HG03520 (cell line): ENCODE results near the gene NAV2.
A peak's percentile ranks its signal among the peaks of the same experiment; 100 is the strongest.
"Not testable (repeated sequence)": the region's sequence is repeated elsewhere in the genome, so short reads cannot be mapped to it uniquely, and the experiment has no call there.

ENCODE experiments used
- ATAC-seq: cut with Tn5 transposase; IDR thresholded peaks from one replicate; pipeline ENCODE4 v1.9.1; 2021; ENCODE audit warnings: mild to moderate bottlenecking, moderate library complexity; ENCODE audit not compliant: unreplicated experiment

Gene NAV2

DNA sequence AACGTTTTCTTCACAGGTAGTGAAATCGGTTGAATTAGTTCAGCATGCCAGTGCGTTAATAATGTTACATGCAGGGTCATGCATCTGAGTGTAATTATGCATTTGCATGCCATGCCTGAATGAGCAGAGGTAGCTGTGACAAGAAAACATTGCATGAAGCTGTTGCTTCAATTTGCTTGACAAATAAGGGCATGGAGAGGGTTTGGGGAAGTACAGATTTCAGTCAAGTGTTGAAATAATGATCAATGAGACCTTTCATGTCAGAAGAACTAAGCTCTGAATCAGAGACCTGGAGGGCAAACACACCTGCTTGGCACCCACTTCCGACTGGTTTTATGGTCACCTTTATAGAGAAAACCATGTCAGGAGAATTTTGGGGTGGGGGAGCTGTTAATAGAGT lies 226.2 kb downstream of the NAV2 start:
- peak; percentile 34 for ATAC-seq

GRCh38 chr11:19939415-19939929 lies 226.8 kb downstream of the NAV2 start:
- ATAC-seq = no peak

GRCh38 chr11:19940831-19941230 lies 228.2 kb downstream of the NAV2 start:
- ATAC-seq = no peak

DNA sequence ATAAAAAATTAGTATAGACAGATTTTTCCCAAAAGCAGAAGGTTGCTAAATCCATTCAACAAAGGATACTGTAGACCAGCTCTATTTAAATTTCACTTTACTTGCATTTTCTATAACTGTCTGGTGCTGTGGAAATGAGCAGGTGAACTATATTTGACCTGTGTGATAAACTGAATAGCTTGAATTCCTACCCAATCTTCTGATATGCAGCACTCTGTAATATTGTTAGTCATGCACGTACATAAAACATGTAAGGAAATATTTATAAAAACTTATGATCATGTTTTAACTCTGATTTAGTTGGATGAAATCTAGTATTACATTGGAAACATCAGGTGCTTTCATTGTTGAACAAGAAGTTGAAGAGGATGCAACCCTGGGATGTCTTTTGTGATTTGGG lies 234.0 kb downstream of the NAV2 start:
- no peak for ATAC-seq

- no peak for ATAC-seq
Measured at GRCh38 chr11:19947537-19948114, 235.0 kb downstream of the NAV2 start.

DNA sequence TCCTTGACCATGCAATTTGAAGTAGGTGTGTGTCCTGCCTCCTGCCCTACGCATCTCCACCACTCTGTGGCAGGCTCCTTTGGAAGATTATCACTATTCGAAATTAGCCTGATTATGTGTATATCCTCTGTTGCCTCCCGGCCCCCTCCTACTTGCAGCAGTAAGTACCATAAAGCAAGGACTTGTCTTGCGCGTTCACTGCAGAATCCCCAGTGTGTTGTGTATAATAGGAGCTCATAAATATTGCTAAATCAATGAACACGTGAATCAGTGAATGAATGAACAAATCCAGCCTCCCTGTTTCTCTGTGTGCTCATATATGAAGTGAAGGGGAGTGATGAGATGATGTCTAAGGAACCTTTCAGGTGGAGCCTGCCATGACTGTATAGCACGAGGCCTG lies 237.0 kb downstream of the NAV2 start:
- no peak for ATAC-seq

- peak; percentile 88 for ATAC-seq
Measured at GRCh38 chr11:19951558-19952115, 239.0 kb downstream of the NAV2 start.

- ATAC-seq = no peak
Measured at GRCh38 chr11:19952116-19952605, 239.5 kb downstream of the NAV2 start.

DNA sequence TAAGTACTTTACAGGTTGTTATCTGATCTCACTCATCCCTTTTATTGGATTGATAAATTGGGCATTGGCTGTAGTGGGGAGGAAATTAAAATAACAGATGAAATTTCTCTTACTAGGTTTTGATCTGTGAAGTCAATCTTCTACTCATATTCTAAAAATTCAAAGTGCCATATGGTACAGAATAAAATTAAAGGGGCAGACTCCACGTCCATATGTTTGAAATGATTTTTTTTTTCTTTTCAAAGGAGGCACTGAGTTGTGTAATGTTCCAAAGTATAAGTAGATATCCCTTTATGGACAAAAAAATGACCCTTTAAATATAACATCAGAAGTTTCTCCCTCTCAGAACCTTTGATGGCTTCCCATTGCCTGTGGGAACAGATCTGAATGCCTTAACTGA lies 240.3 kb downstream of the NAV2 start:
- ATAC-seq = no peak

- no peak for ATAC-seq
Measured at GRCh38 chr11:19953336-19953735, 240.7 kb downstream of the NAV2 start.

GRCh38 chr11:19953909-19954308 lies 241.3 kb downstream of the NAV2 start:
- ATAC-seq = no peak

- no peak for ATAC-seq
Measured at GRCh38 chr11:19954899-19955298, 242.3 kb downstream of the NAV2 start.

GRCh38 chr11:19955660-19956059 lies 243.0 kb downstream of the NAV2 start:
- no peak for ATAC-seq

GRCh38 chr11:19956228-19956627 lies 243.6 kb downstream of the NAV2 start:
- ATAC-seq = no peak

- ATAC-seq = no peak
Measured at GRCh38 chr11:19957294-19957943, 244.8 kb downstream of the NAV2 start.

DNA sequence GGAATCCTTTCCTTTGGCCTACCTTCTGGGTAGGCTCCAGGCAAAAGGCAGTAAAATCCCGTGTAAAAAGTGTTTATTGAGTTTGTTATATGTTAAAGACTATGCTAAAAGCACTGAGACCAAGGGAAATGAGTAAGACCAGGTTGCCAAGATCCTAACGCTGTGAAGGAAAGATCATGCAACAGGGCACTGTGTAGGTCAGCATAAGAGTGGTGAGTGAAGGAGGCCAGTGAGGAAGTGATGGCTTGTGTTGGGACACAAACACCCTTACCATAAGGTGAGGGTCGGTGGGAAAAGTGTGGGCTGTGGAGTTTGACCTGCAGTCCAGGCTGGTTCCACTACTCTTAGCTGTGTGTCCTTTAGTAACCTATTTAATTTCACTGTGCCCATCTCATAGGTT lies 245.6 kb downstream of the NAV2 start:
- no peak for ATAC-seq

DNA sequence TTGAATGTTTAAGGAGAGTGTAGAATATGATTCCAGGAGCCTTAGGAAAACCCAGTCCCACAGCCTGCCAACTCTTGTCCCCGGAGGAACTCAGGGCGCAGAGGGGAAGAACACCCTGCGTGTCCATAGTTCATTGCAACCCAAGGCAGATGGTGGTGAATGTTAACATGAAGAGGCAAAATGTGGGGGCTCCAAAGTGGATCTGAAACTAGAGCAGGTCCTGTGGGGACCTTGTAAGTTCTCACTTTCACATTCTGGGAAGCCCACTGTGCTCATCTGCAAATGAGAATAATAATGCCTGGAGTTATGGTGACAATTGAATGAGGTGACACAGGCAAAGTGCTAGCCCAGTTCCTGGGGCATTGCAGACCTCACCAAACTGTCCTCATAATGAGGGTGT lies 246.6 kb downstream of the NAV2 start:
- no peak for ATAC-seq

GRCh38 chr11:19959648-19960059 lies 247.0 kb downstream of the NAV2 start:
- ATAC-seq = no peak

DNA sequence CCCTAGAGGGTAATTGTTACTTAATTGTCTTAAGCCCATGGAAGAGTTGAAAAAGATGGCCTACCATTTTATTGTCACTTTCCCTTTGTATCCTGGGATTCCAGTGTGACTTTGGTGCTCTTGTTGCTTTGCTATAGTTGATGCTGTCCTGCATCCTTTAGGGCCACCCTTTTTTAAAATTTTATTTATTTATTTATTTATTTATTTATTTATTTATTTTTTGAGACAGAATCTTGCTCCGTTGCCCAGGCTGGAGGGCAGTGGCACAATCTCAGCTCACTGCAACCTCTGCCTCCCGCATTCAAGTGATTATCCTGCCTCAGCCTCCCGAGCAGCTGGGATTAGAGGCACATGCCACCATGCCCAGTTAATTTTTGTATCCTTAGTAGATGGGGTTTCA lies 247.8 kb downstream of the NAV2 start:
- ATAC-seq = not testable (repeated sequence)

DNA sequence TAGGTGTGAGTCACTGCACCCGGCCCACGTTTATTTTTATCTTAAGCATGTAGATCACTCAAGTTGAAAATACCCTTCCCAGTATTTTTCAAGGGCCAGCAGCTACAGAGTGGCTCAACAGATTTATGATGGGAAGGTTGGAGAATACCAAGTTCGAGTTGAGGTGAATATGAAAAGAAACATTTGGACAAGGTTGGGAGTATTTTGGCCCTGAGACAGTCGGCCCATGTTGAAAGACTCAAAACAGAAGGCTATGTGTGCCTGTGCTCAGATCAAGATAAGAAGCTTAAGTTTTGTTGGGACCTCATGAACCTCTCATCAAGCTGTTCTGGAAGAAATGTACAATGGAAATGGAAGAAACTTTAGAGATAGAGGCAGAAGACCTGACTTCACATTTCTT lies 248.6 kb downstream of the NAV2 start:
- no peak for ATAC-seq

DNA sequence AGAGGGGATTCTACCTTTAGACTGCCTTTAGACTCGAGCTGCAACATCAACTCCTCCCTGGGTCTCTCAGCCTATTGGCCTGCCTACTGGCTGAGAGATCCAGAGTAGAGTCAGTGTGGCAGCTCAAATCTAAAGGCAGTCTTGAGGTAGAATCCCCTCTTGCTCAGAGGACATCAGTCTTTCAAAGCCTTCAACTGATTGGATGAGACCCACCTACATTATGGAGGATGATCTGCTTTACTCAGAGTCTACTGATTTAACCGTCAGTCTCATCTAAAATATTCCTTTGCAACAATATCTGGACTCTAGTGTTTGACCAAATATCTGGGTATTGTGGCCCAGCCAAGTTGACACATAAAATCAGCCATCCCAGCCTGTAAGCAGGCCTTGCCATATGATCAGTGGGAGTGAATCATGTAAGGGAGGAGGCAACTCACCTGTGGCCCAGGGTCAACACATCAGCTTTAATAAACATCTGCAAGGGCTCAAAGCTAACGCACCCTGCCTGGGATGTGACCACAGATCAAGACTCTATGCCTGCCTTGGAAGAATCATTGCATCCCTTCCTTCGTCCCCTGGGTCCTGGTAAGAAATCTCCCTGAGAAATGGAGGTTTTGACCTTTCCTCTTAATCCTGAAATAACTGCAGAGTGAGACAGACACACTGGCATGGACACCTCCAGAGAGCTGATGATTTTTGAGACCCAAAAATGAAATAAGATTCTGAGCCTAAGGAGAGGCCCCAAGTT lies 249.6 kb downstream of the NAV2 start:
- no peak for ATAC-seq

DNA sequence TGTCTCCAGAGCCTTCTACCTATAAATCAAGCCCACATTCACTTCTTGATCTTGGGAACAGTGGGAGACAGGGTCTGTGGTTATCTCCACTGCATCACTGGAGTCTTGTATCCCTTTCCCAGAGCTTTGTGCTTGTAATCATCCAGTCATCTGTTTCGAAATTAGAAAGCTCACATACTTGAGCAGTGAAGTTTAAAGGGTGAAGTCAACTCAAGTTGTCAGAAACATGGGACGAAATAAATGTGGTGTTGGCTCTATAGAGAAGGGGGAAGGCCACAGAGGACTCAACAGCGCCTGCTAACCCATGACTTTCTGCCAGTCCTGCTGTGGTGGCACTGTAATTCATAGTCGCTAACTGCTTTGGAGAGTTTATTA lies 250.2 kb downstream of the NAV2 start:
- no peak for ATAC-seq
